T47D (cell line): ENCODE data around the gene MUC20.
"Not testable (repeated sequence)": the region's sequence is repeated elsewhere in the genome, so short reads cannot be mapped to it uniquely, and the experiment has no call there.

Experiments
- DNase-seq, 2 experiments: peaks; one replicate each; pipeline versions ENCODE4 v3.0.0 to v3.0.0-alpha.2; 2011 to 2012; ENCODE audit warnings: low read depth in 1 of 2, low spot score in 1 of 2
- JUND ChIP-seq: IDR thresholded peaks from 2 replicates; pipeline ENCODE4 v1.6.1; 2012; ENCODE audit warnings: low read depth
- in situ Hi-C: cut with HindIII; loops from 2 replicates; pipeline ENCODE4 v1.10.0; 2016; ENCODE audit warnings: low sequenced_read_pairs, low pct_unique_long_range_greater_than_20kb

MUC20 gene

DNA sequence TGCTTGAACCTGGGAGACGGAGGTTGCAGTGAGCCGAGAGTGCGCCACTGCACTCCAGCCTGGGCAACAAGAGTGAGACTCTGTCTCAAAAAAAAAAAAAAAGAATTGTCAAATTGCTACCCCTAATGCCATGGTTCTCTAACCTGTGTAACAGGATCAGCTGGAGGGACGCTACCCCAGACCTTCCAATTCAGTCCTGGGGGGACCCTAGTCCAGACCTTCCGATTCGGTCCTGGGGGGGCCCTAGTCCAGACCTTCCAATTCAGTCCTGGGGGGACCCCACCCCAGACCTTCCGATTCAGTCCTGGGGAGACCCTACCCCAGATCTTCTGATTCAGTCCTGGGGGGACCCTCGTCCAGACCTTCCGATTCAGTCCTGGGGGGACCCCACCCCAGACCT is 29.8 kb upstream of the MUC20 start:
- in situ Hi-C loops: no loop called here
- no peak for DNase-seq
- no peak for TF ChIP-seq JUND

DNA sequence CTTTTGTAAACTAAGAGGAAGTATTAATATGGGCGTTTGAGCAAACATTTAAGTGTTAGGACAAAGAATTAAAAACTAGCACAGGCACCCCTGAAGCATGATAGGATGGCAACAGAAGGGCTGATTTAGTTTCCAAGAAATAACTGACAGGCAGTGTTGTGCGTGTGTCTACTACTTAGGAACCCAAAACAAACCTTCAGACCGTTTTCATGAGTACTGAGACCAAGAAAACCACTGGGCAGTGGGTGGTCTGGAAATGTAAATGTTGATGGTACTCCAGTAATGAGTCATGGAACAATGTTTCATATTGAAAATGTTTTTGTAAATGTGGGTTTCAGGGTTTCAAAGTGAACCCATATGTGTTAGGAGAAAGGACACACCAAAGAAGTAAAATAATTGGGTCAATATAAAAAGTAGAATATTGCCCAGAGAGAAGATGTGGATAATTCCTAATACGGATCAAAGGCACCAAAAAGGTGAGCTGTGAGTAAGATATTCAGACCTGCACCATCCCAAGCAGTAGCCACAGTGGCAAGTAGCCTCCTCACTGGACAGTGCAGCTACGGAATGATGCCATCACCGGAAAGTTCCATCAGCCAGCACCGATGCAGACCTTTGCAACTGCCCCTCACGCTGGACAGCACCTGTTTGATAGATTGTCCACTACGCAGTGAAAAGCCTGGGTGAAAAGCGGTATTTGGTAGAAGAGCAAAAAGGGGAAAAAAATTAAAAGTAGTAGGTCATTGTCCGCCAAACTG is 29.0 kb upstream of the MUC20 start:
- in situ Hi-C loops, DNase-seq: not testable (repeated sequence)

DNA sequence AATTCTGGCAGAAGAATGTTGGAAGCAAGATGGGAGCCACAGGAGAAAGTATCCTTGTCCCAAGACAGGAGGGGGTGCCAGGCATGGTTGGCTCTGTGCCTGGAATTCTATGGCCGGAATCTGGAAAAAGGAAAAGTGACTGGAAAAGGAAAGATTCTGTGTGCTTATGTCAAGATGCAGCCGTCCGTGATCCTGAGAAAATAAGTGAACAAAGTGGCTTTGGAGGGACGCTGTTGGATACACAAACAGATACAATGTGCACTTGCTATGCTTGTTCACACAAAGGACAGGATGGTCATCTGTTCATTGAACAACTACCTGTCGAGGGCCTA is 28.5 kb upstream of the MUC20 start:
- in situ Hi-C loops: no loop called here
- no peak for TF ChIP-seq JUND
- DNase-seq: no peak

DNA sequence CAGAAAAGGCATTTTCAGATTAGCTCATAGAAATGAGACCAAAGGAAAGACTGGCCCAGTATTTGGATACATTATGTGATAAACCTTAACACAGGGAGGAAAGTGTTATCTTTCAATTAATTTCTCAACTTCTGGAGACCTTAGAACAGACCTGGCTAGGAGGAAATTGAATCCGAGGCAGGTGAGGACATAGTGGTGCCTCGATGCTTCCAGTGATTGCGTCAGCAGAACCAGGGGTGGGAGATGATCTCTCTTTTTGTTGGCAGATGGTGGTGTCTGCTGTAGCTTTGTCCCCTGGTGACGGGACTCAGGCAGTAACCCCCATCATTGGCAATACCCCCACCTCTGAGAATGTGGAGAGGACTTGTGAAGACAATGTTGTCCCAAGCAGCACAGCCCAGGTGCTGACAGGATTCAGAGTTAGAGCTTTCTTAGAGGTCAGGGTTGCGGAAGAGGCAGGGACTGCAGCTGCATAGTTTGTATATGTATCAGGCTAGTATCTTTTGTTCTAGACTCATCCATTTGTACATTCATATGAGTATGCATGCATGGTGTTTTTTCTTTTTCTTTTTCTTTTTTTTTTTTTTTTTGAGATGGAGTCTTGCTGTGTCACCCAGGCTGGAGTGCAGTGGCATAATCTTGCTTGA is 27.9 kb upstream of the MUC20 start:
- in situ Hi-C loops: no loop called here

DNA sequence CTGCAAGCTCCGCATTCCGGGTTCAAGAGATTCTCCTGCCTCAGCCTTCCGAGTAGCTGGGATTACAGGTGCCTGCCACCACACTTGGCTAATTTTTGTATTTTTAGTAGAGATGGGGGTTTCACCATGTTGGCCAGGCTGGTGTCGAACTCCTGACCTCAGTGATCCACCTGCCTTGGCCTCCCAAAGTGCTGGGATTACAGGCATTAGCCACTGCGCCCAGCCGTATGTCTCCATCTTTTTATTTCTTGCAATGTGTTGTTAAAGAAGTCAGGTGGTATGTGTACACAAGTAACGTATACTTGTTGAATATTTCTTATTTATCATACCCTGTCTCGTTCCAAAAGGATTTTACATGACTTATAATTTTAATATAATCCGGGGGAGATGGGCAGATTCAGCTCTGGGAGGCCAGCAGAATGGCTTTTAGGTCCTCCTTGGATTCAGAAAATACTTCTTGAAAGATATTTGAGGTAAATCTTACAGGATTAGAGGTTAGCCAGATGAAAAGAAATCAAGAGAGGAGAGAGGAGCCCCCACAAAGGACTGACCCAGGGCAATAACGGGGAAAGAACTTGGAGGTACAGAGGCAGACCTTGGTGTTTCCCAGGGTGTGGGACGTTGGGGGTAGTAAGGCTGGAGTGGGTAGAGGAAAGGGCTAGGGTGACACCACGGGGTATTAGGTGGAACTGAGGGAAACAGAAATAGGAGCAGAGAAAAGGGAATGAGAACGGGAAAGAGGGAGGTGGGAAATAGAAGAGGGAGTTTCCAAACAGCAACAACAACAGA is 27.2 kb upstream of the MUC20 start:
- in situ Hi-C loops: no loop called here
- TF ChIP-seq JUND: no peak
- no peak for DNase-seq

More for the DNA sequence above, 27.9 kb upstream of the MUC20 start:
- no peak for DNase-seq
- no peak for TF ChIP-seq JUND

DNA sequence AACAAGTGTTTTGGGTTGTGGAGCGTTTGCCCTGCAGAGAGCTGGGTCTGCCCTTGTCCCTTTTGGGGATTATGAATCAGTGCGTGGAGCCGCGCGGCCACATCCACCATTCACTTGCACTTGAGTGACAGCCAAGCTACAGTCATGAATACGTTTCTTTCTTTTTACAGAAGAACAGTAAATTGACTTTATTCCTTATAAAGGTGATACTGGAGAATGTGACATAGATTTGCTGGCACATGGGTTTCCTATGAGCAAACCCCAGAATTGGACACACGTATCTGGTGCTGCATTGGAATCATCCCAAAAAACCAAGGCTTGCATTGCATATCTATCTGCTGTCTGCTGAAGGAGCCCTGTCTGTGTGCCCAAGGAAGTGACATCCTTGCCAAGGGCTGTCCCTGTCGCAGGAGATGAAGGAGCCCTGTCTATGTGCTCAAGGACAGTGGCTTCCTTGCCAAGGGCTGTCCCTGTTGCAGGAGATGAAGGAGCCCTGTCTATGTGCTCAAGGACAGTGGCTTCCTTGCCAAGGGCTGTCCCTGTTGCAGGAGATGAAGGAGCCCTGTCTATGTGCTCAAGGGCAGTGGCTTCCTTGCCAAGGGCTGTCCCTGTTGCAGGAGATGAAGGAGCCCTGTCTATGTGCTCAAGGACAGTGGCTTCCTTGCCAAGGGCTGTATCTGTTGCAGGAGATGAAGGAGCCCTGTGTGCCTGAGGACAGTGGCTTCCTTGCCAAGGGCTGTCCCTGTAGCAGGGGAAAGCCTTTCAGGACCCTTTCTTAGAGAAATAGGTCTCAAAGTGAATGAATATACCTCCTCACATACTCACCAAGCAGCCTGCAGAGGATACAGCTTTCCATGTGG is 26.3 kb upstream of the MUC20 start:
- in situ Hi-C loops: not testable (repeated sequence)

DNA sequence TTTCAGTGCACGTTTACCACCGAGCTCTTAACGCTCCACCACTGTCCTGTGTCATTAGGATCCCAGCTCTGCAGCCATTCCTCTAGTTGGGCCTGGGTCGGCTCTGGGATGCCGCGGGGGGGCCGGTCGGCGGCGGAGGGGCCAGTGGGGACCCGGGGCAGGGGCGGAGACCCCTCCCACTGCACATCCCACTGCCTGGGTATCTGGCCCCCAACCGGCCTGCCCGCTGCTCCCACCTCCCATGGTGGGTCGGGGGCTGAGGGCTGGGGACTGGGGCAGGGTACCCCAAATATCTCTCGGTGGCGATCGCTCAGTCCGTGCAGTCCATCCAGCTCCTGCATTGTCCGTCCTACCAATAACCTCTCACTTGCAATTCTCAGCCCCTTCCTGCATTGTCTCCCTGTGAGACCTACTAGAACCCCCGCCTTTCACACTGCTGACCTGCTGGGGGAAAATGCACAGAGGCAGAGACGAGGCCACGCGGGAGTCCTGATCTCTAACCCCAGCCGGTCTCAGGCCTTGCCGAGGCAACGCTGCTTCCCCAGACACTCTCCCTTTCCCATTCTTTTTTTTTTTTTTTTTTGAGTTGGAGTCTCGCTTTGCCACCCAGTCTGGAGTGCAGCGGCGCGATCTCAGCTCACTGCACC is 24.0 kb upstream of the MUC20 start:
- DNase-seq: no peak
- in situ Hi-C loops: no loop called here
- TF ChIP-seq JUND: no peak

More for the DNA sequence above, 26.3 kb upstream of the MUC20 start:
- DNase-seq: not testable (repeated sequence)

DNA sequence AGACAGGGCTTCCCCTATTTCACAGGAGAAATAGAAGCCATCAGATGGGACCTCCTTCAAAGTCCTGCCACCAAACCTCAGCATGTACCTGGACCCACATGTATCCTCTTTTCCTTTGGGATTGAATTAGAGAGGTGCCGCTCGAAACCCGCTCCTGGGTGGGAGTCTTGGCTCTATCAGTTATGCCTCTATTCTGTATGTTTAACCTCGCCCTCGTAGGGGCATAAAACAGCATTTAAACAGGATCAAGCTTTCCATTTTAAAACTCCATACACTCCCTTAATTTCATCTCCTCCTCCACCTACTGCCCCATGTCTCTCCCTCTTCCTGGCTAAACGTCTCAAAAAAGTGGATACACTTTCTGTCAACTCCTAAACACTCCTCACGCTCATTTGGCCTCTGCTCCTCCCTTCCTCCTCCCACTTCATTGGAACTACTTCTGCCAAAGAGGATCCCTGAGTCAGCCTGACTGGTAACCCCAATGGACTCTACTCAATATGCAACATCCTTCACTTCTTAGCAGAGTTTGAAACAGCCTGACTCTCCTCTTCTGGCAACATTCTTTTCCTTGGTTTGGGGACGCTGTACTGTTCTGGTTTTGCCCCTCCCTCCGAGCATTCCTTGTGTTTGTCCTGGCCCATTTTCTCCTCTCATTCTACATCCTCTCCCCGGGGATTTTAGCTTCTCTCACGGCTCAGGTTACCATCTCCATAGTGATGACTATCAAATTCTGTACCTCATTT is 23.0 kb upstream of the MUC20 start:
- TF ChIP-seq JUND: no peak
- no peak for DNase-seq
- in situ Hi-C loops: no loop called here

DNA sequence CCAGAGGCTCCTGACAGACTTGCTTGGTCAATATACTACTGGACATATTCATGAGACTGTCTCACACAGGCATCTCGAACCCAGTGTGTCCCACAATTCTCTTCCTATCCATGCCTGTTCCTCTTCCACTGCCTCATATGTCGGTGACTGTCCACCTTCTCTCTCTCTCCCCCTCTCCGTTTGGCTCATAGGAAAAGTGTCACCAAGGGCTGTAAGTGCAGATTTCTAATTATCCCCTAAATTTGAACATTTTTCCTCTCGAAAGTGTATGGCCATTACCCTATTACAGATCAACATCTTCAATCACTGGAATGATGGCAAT is 22.5 kb upstream of the MUC20 start:
- in situ Hi-C loops: no loop called here
- no peak for TF ChIP-seq JUND
- DNase-seq: no peak

DNA sequence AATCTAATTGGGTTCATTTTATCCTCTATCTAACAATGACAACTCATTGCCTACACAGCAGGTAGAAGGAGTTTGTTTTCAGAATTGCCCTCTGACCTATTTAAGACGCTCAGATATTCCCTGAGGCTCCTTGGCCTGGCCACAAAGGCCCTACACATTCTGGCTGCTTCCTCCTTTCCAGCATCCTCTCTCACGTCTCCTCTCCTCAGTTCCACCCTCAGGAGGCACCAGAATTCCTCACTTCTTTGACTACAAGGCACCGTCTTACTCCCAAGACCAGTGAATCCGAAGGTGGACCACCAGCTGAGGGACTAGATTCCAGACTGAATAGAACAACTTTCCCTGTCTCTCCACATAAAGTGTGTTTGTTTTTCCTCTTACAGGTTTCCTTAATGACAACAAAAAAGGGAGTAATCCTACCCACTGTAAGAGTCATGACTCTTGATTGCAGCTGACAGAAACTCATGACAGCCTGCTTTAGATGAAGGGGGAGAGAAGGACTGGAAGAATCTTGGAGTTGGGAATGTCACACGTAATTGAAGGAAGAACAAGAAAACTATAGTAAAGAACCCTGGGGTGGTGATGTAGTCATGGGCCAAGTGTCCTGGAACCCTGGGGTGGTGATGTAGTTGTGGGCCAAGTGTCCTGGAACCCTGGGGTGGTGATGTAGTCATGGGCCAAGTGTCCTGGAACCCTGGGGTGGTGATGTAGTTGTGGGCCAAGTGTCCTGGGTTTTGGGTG is 22.0 kb upstream of the MUC20 start:
- no peak for DNase-seq
- in situ Hi-C loops: no loop called here
- no peak for TF ChIP-seq JUND

DNA sequence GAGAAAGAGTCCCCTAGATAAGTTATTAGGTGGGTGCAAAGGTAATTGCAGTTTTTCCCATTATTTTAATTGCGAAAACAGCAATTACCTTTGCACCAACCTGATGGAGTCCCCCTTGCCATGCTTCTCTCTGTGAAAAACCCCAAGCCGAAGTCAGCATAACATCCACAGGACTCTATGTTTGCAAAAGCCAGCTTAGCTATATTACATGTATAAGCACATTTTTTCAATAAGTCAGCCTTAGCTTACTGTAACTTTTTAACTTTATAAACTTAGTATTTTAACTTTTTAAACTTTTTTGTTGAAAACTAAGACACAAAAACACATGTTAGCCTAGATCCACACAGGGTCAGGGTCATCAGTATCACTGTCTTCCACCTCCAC is 21.4 kb upstream of the MUC20 start:
- in situ Hi-C loops: no loop called here

More for the DNA sequence above, 21.4 kb upstream of the MUC20 start:
- DNase-seq: no peak
- TF ChIP-seq JUND: no peak
